ENCODE results near the gene TMEM236. TPM values are rescaled to one million over a fixed set of nuclear protein-coding genes. Genes with fewer than 3 reads are reported as not detected.

Gene TMEM236
- total RNA-seq, 4 donors from 2014 or later = 1.2 to 1.8 (median 1.5) TPM

- H3K27ac ChIP-seq = no peak overlapping the region
- H3K36me3 ChIP-seq = no peaks in the 10 kb centered on the region
- DNase-seq (ENCODE audit: low spot score in 2 of 2) = no peak
- TF ChIP-seq POLR2A (IDR thresholded peaks at IDR 0.05) (no peak), EP300 (IDR thresholded peaks at IDR 0.05) (peak in 1 of 2 donors; percentile 38)
- WGBS, 2 donors = 55 to 58% methylated on average over 1 of the region's 1 CpG
- H3K9me3 ChIP-seq = no peaks in the 10 kb centered on the region
- no peak overlapping the region for H3K4me3 ChIP-seq
- H3K27me3 ChIP-seq = no peaks in the 10 kb centered on the region
- H3K4me1 ChIP-seq = no peaks in the 10 kb centered on the region
Measured at GRCh38 chr10:17766731-17767130, 14.7 kb downstream of the TMEM236 start.

- TF ChIP-seq POLR2A (IDR thresholded peaks at IDR 0.05) (no peak), EP300 (IDR thresholded peaks at IDR 0.05) (no peak), CTCF (IDR thresholded peaks at IDR 0.05) (no peak)
- Histone ChIP-seq H3K4me3 (no peak overlapping the region), H3K9me3 (no peaks in the 10 kb centered on the region), H3K27ac (no peak overlapping the region), H3K4me1 (no peaks in the 10 kb centered on the region), H3K27me3 (no peaks in the 10 kb centered on the region), H3K36me3 (no peaks in the 10 kb centered on the region)
- 83 to 85% methylated on average over 5 of the region's 5 CpGs for WGBS, 2 donors
- DNase-seq (ENCODE audit: low spot score in 2 of 2) = no peak
Measured at GRCh38 chr10:17768496-17768895, 16.5 kb downstream of the TMEM236 start.

GRCh38 chr10:17768957-17769356 lies 17.0 kb downstream of the TMEM236 start:
- no peak overlapping the region for H3K27ac ChIP-seq
- no peaks in the 10 kb centered on the region for H3K27me3 ChIP-seq
- 58 to 66% methylated on average over 5 of the region's 5 CpGs for whole genome bisulfite sequencing, 2 donors
- no peaks in the 10 kb centered on the region for H3K4me1 ChIP-seq
- no peaks in the 10 kb centered on the region for H3K36me3 ChIP-seq
- no peak overlapping the region for H3K4me3 ChIP-seq
- DNase-seq (ENCODE audit: low spot score in 2 of 2) = no peak
- no peak for TF ChIP-seq EP300 (IDR thresholded peaks at IDR 0.05)
- no peak for TF ChIP-seq CTCF (IDR thresholded peaks at IDR 0.05)
- no peak for TF ChIP-seq POLR2A (IDR thresholded peaks at IDR 0.05)
- H3K9me3 ChIP-seq = no peaks in the 10 kb centered on the region

- no peak for DNase-seq (ENCODE audit: low spot score in 2 of 2)
- 72 to 79% methylated on average over 4 of the region's 4 CpGs for WGBS, 2 donors
Measured at GRCh38 chr10:17771017-17771416, 19.0 kb downstream of the TMEM236 start.

GRCh38 chr10:17779784-17780183 lies 27.8 kb downstream of the TMEM236 start:
- TF ChIP-seq POLR2A (IDR thresholded peaks at IDR 0.05) (no peak), EP300 (IDR thresholded peaks at IDR 0.05) (no peak), CTCF (IDR thresholded peaks at IDR 0.05) (no peak)
- WGBS, 2 donors = 6 to 14% methylated on average over 4 of the region's 4 CpGs

More at GRCh38 chr10:17771017-17771416, 19.0 kb downstream of the TMEM236 start:
- peak overlapping the region in 1 of 4 donors; percentile 5 for H3K4me3 ChIP-seq
- H3K27ac ChIP-seq = peak overlapping the region in 1 of 4 donors; percentile 25
- no peaks in the 10 kb centered on the region for H3K27me3 ChIP-seq
- no peaks in the 10 kb centered on the region for H3K9me3 ChIP-seq
- peak in 1 of 2 donors; percentile 71 for TF ChIP-seq EP300 (IDR thresholded peaks at IDR 0.05)
- TF ChIP-seq CTCF (IDR thresholded peaks at IDR 0.05) = no peak
- no peaks in the 10 kb centered on the region for H3K36me3 ChIP-seq
- no peaks in the 10 kb centered on the region for H3K4me1 ChIP-seq

GRCh38 chr10:17780727-17781126 lies 28.7 kb downstream of the TMEM236 start:
- Histone ChIP-seq H3K9me3 (no peaks in the 10 kb centered on the region), H3K4me3 (no peak overlapping the region), H3K4me1 (peaks cover 0 to 18% (median 0%) of the 10 kb centered on the region in 4 donors), H3K27ac (no peak overlapping the region), H3K27me3 (no peaks in the 10 kb centered on the region), H3K36me3 (no peaks in the 10 kb centered on the region)
- DNase-seq (ENCODE audit: low spot score in 2 of 2) = no peak
- 79 to 83% methylated on average over 4 of the region's 4 CpGs for WGBS, 2 donors
- TF ChIP-seq EP300 (IDR thresholded peaks at IDR 0.05) (no peak), POLR2A (IDR thresholded peaks at IDR 0.05) (no peak), CTCF (IDR thresholded peaks at IDR 0.05) (no peak)

More at GRCh38 chr10:17779784-17780183, 27.8 kb downstream of the TMEM236 start:
- H3K36me3 ChIP-seq = no peaks in the 10 kb centered on the region
- no peak overlapping the region for H3K27ac ChIP-seq
- H3K4me1 ChIP-seq = peaks cover 0 to 18% (median 0%) of the 10 kb centered on the region in 4 donors
- no peaks in the 10 kb centered on the region for H3K9me3 ChIP-seq
- H3K27me3 ChIP-seq = no peaks in the 10 kb centered on the region
- H3K4me3 ChIP-seq = no peak overlapping the region
- DNase-seq (ENCODE audit: low spot score in 2 of 2) = peak in 1 of 2 donors; percentile 37
